Suprapubic skin (tissue), 4 donors: ENCODE results near the gene HADHA.

Experiments used
- CTCF ChIP-seq, 2 donors: fragments of 200-600 bp in 1 of 2; fragments of 450-650 bp in 1 of 2; sonication (generic) in 1 of 2; IDR thresholded peaks; one replicate each; pipeline ENCODE4 v1.5.1; 2016 to 2019; ENCODE audit warnings: antibody characterized with exemption in 2 of 2, mild to moderate bottlenecking in 1 of 2, moderate library complexity in 1 of 2
- EP300 ChIP-seq: sonication (generic); formaldehyde crosslinking; IDR thresholded peaks from one replicate; pipeline ENCODE4 v1.6.1; 2017; ENCODE audit warnings: antibody characterized with exemption
- POLR2A ChIP-seq, 2 donors: fragments of 450-650 bp; IDR thresholded peaks; one replicate each; pipeline ENCODE4 v1.6.1; 2017; ENCODE audit warnings: antibody characterized with exemption in 2 of 2, mild to moderate bottlenecking in 2 of 2, moderate library complexity in 2 of 2
- POLR2AphosphoS5 ChIP-seq, 3 donors: sonication (generic); formaldehyde crosslinking; IDR thresholded peaks; one replicate each; pipeline ENCODE4 v1.6.1; 2017; ENCODE audit warnings: antibody characterized with exemption in 3 of 3

- no peak for TF ChIP-seq CTCF (IDR thresholded peaks at IDR 0.05)
- TF ChIP-seq POLR2A (IDR thresholded peaks at IDR 0.05) = no peak
- TF ChIP-seq POLR2AphosphoS5 (IDR thresholded peaks at IDR 0.05) = no peak
- TF ChIP-seq EP300 = no peak
These were observed 6.6 kb downstream of the HADHA start for GRCh38 chr2:26237868-26238267.
